ENCODE measurements around the gene CHKB. TPM values are rescaled to one million over a fixed set of nuclear protein-coding genes. Genes with fewer than 3 reads are reported as not detected.

CHKB gene
- total RNA-seq, 1 experiment from 2014 or later, result 55.1 TPM

GRCh38 chr22:50606165-50606945 is 23.7 kb upstream of the CHKB start:
- no peaks in the 10 kb centered on the region for H3K9me3 ChIP-seq (ENCODE audit: control insufficient read depth in 1 of 2, insufficient read depth in 1 of 2, low read depth in 1 of 2, low read length in 2 of 2)
- H3K9me2 ChIP-seq (ENCODE audit: insufficient read depth), result no peaks in the 10 kb centered on the region
- no peak overlapping the region for H3K27ac ChIP-seq (ENCODE audit: low read depth, low read length)
- TF ChIP-seq JUND (IDR thresholded peaks at IDR 0.05) (no peak), ATF3 (IDR thresholded peaks at IDR 0.05) (no peak), RAD21 (IDR thresholded peaks at IDR 0.05; ENCODE audit: low read depth) (no peak), CEBPB (IDR thresholded peaks at IDR 0.05; ENCODE audit: low read depth) (no peak), CTCF (IDR thresholded peaks at IDR 0.05 in 2 of 3, conservative IDR thresholded peaks at IDR 0.05 in 1 of 3; ENCODE audit: borderline replicate concordance in 1 of 3, insufficient read depth in 1 of 3, low read depth in 2 of 3, low read length in 2 of 3) (peak in 2 of 3 experiments; percentile 26 to 33; a peak in 2 of 6 replicates), POLR2AphosphoS5 (IDR thresholded peaks at IDR 0.05; ENCODE audit: low read depth, low read length) (no peak), FOSL1 (IDR thresholded peaks at IDR 0.05; ENCODE audit: low read depth) (no peak), MAX (IDR thresholded peaks at IDR 0.05) (no peak)
- RAD21 ChIA-PET (ENCODE audit: low non-redundant PET in 1 of 2, low total read pairs in 2 of 2, uncharacterized antibody in 2 of 2, unreplicated experiment in 2 of 2), result no interaction called here
- no peak overlapping the region for H3K4me2 ChIP-seq (ENCODE audit: low read length)
- H3K36me3 ChIP-seq (ENCODE audit: control insufficient read depth in 1 of 2, insufficient read depth in 2 of 2, low read length in 2 of 2), result no peaks in the 10 kb centered on the region
- H2AFZ ChIP-seq (ENCODE audit: low read depth, low read length, poor library complexity, severe bottlenecking), result no peak overlapping the region
- no peak overlapping the region for H3K9ac ChIP-seq (ENCODE audit: low read length)
- no peaks in the 10 kb centered on the region for H3K79me2 ChIP-seq (ENCODE audit: insufficient read depth, low read length)
- BruUV-seq (replicated peaks), result no TSS peak
- intact Hi-C loops (cut with micrococcal nuclease), result no loop called here
- ATAC-seq (peak; percentile 69), DNase-seq (ENCODE audit: low read depth, low spot score) (no peak)
- H3K4me1 ChIP-seq (ENCODE audit: control insufficient read depth in 1 of 2, insufficient read depth in 2 of 2, low read length in 2 of 2), result no peaks in the 10 kb centered on the region; a peak in 1 of 4 replicates
- CTCF ChIA-PET, result interaction anchor here (1.2 kb wide), 1 partner anchor 14 kb away, joined by 4 read pairs; no protein-coding TSS in a partner anchor
- H4K20me1 ChIP-seq (ENCODE audit: insufficient read depth), result no peaks in the 10 kb centered on the region
- POLR2A ChIA-PET, result no interaction called here
- no peak overlapping the region for H3K4me3 ChIP-seq (replicated peaks in 1 of 2; ENCODE audit: low read depth in 1 of 2, low read length in 2 of 2)
- H3K27me3 ChIP-seq (ENCODE audit: insufficient read depth, low read length), result no peaks in the 10 kb centered on the region
